Testis (tissue), 3 donors: Measurements from ENCODE around the gene PTPRK. TPM values are rescaled to one million over a fixed set of nuclear protein-coding genes. Genes with fewer than 3 reads are reported as not detected.

Source experiments
- DNase-seq: peaks from one replicate; pipeline ENCODE4 v3.0.0-alpha.2; 2019
- H3K27ac ChIP-seq, 2 donors: fragments of 200-600 bp; sonication (generic); one replicate each; pipeline ENCODE4 v1.5.1; 2019
- H3K27me3 ChIP-seq: fragments of 200-600 bp; sonication (generic); one replicate; pipeline ENCODE4 v1.5.1; 2019
- H3K36me3 ChIP-seq: fragments of 200-600 bp; sonication (generic); one replicate; pipeline ENCODE4 v1.5.1; 2017; ENCODE audit warnings: low read depth; ENCODE audit errors: missing control alignments
- H3K4me1 ChIP-seq: fragments of 200-600 bp; sonication (generic); one replicate; pipeline ENCODE4 v1.5.1; 2019
- H3K4me3 ChIP-seq, 2 donors: fragments of 200-600 bp; sonication (generic); one replicate each; pipeline ENCODE4 v1.5.1; 2017 to 2019
- H3K9me3 ChIP-seq: fragments of 200-600 bp; sonication (generic); one replicate; pipeline ENCODE4 v1.5.1; 2017
- POLR2A ChIP-seq: fragments of 450-650 bp; IDR thresholded peaks from one replicate; pipeline ENCODE4 v1.6.1; 2017; ENCODE audit warnings: antibody characterized with exemption, mild to moderate bottlenecking, moderate library complexity
- WGBS, 2 donors: methylation state at CpG; one replicate each; pipeline ENCODE4 v1.1.5; 2018; 5-methylcytosine and 5-hydroxymethylcytosine counted together
- intact Hi-C: fragments of 100-400 bp; cut with DNase I; formaldehyde crosslinking; loops from one replicate; pipeline ENCODE4 v1.15.1; 2023; ENCODE audit warnings: low total_unique reads
- polyA plus RNA-seq: library from polyadenylated mRNA; stranded (reverse); fragments of 350-450 nt; fragmentation: Illumina TruSeq; extraction: RNeasy Lipid Tissue Mini Kit (QIAGEN cat#74804); gene quantifications from one replicate; pipeline ENCODE4 v1.2.3, GENCODE V29; 2014; ENCODE audit warnings: low read depth, low replicate concordance; ENCODE audit not compliant: insufficient read depth
- total RNA-seq, 2 donors: library from RNA; depleted of rRNA; stranded (reverse); fragments of >200 nt; gene quantifications; one replicate each; pipeline ENCODE4 v1.2.3, GENCODE V29; 2016
- TF ChIP-seq, protein P1 (sequence below), 3 experiments: fragments of 450-650 bp in 2 of 3; fragments of 200-600 bp in 1 of 3; sonication (generic) in 1 of 3; IDR thresholded peaks; one replicate each; pipeline ENCODE4 v1.5.1; 2016 to 2019; ENCODE audit warnings: antibody characterized with exemption in 3 of 3, mild to moderate bottlenecking in 2 of 3, moderate library complexity in 1 of 3

PTPRK gene
- total and polyA plus RNA-seq, 3 donors from 2014 or later, result 9.1 to 13.3 (median 12.5) TPM

DNA sequence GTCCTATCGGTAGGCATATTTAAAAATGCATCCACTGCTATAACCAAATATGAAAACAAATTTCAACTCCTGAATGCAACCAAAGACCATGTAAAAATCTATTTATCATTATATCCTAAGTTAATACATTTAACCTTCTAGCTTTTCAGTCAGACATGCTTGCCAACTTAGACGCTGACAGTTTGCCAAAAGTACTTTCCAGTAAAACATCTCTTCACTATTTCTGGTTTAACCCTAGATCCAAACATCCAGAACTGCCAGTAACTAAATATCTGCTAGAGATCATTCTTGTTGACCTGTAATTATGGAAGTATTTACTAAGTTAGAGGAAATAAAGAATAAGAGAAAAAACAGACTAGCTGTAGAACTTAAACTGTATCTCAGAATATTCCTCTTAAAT is 409.3 kb downstream of the PTPRK start:
- intact Hi-C loops, result no loop called here
- WGBS, 2 donors, result 59% methylated on average over 2 of the region's 2 CpGs
- Histone ChIP-seq H3K4me3 (no peak overlapping the region), H3K4me1 (no peaks in the 10 kb centered on the region), H3K27me3 (no peaks in the 10 kb centered on the region), H3K36me3 (no peaks in the 10 kb centered on the region), H3K27ac (no peak overlapping the region), H3K9me3 (no peaks in the 10 kb centered on the region)
- DNase-seq, result no peak
- no peak for TF ChIP-seq POLR2A
- TF ChIP-seq, protein P1, sequence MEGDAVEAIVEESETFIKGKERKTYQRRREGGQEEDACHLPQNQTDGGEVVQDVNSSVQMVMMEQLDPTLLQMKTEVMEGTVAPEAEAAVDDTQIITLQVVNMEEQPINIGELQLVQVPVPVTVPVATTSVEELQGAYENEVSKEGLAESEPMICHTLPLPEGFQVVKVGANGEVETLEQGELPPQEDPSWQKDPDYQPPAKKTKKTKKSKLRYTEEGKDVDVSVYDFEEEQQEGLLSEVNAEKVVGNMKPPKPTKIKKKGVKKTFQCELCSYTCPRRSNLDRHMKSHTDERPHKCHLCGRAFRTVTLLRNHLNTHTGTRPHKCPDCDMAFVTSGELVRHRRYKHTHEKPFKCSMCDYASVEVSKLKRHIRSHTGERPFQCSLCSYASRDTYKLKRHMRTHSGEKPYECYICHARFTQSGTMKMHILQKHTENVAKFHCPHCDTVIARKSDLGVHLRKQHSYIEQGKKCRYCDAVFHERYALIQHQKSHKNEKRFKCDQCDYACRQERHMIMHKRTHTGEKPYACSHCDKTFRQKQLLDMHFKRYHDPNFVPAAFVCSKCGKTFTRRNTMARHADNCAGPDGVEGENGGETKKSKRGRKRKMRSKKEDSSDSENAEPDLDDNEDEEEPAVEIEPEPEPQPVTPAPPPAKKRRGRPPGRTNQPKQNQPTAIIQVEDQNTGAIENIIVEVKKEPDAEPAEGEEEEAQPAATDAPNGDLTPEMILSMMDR (IDR thresholded peaks at IDR 0.05), result no peak

DNA sequence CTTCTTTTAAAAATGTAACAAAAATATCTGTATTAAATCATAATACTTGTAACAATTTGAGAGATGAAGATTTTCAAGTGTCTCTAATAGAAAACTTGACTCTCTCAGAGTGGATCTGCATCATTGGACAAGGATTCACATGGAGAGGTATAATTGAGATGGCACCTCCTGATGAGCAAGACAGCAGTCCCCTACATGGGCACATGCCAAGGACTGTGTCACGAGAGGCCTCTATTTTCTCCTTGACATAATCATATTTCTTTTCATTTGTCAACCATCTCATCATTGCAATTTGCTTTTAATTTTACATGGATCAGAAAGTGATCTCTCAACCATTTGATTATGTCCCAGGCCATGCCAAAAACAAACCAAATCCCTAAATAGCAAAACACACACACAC is 412.7 kb downstream of the PTPRK start:
- H3K27me3 ChIP-seq, result no peaks in the 10 kb centered on the region
- no peak overlapping the region for H3K4me3 ChIP-seq
- WGBS, 2 donors, result 80 to 94% methylated on average over 1 of the region's 1 CpG
- no peak for TF ChIP-seq POLR2A
- TF ChIP-seq, protein P1 (IDR thresholded peaks at IDR 0.05), result no peak
- no peaks in the 10 kb centered on the region for H3K36me3 ChIP-seq
- no peak overlapping the region for H3K27ac ChIP-seq
- intact Hi-C loops, result no loop called here
- no peaks in the 10 kb centered on the region for H3K9me3 ChIP-seq
- no peak for DNase-seq
- no peaks in the 10 kb centered on the region for H3K4me1 ChIP-seq

DNA sequence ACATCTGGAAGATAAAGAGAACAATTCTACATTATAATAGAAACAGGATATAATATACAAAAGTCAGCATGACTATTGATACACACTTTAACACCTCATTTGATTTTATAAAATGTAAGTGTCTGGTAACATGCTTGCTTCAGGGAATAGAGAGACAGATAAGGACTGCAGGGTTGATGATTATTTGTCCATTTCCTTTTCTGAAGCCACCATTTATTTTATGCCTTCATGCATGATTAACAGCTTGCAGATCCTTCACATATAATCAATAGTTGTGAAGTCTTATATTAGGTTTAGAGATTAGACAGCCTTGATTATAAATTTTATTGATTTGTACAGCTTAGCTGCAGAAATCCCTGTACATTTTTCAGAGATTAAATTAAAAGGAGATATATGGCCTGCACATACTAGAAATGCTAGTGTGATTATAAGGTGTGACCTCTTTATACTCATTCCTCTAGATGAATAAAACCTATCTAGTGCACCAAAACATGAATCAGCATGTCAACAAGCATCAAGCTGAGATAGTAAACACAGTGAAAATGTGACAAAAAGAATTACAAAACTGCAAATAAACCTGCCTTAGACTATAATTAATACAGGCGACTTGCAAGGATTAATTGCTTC is 420.7 kb downstream of the PTPRK start:
- WGBS, 2 donors, result 86 to 87% methylated on average over 1 of the region's 1 CpG
- TF ChIP-seq, protein P1 (IDR thresholded peaks at IDR 0.05), result no peak

DNA sequence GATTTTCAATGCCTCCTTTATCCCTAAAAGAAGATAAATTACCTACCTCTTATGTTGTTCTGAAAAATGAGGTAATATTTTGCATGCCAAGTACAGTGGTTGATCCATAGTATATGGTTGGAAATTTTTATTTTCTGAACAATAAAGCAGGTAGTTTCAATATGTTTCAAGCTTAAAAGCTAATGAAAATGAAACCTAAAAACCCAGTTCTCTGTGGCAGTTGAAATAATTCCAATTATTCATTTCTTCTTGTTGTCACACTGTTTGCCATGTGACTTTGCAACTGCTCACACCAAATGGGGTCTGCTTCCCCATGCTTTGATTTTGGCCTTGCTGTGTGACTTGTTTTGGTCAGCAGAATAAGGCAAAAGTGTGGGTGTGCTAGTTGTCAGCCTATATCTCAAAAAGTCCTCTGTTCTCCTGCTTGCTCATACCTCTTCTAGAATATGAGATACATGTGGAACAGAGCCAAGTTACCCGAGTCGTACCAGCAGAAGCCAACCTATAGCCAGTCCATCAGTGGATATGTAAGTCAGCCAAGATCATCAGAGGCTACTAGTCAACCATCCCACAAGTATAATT is 422.3 kb downstream of the PTPRK start:
- no peak for TF ChIP-seq POLR2A
- TF ChIP-seq, protein P1 (IDR thresholded peaks at IDR 0.05), result no peak
- no peaks in the 10 kb centered on the region for H3K27me3 ChIP-seq
- DNase-seq, result no peak
- no peaks in the 10 kb centered on the region for H3K36me3 ChIP-seq
- H3K9me3 ChIP-seq, result no peaks in the 10 kb centered on the region
- no peak overlapping the region for H3K4me3 ChIP-seq
- H3K27ac ChIP-seq, result no peak overlapping the region
- 64 to 67% methylated on average over 2 of the region's 2 CpGs for WGBS, 2 donors
- intact Hi-C loops, result no loop called here
- H3K4me1 ChIP-seq, result no peaks in the 10 kb centered on the region

More for the DNA sequence above, 420.7 kb downstream of the PTPRK start:
- Histone ChIP-seq H3K9me3 (no peaks in the 10 kb centered on the region), H3K4me3 (no peak overlapping the region), H3K27ac (no peak overlapping the region), H3K27me3 (no peaks in the 10 kb centered on the region), H3K36me3 (no peaks in the 10 kb centered on the region), H3K4me1 (no peaks in the 10 kb centered on the region)
- DNase-seq, result no peak
- intact Hi-C loops, result no loop called here

DNA sequence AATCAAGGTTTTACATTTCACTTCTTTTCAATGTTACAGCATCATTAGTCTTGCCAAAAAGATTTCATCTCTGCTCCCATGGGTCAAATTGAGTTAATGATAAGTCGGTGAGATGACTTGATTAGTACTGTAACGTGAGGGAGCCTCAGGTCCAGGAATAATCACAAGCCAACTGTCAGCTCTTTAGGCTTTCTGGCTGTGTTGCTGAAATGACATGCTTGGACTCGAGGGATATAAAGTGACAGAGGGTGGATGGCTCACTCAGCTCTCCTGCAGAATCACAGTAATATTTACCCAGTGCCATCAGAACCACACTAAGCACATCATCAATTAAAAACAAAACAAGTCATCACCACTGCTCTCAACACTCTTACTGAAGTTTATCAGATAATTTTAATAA is 423.4 kb downstream of the PTPRK start:
- 73 to 88% methylated on average over 3 of the region's 3 CpGs for WGBS, 2 donors
- no peaks in the 10 kb centered on the region for H3K9me3 ChIP-seq
- no peaks in the 10 kb centered on the region for H3K36me3 ChIP-seq
- no peak for DNase-seq
- intact Hi-C loops, result no loop called here
- H3K27me3 ChIP-seq, result no peaks in the 10 kb centered on the region
- no peak for TF ChIP-seq POLR2A
- TF ChIP-seq, protein P1 (IDR thresholded peaks at IDR 0.05), result no peak
- no peaks in the 10 kb centered on the region for H3K4me1 ChIP-seq
- H3K27ac ChIP-seq, result no peak overlapping the region
- H3K4me3 ChIP-seq, result no peak overlapping the region
